GM18873 (cell line): ENCODE data around the gene ACKR1.

Experiments
- ATAC-seq: cut with Tn5 transposase; IDR thresholded peaks from one replicate; pipeline ENCODE4 v1.9.1; 2021; ENCODE audit warnings: mild to moderate bottlenecking, moderate library complexity, moderate number of reproducible peaks; ENCODE audit not compliant: unreplicated experiment, low FRiP score

The ACKR1 gene

GRCh38 chr1:159187033-159187432, 17.6 kb upstream of the ACKR1 start:
- no peak for ATAC-seq

GRCh38 chr1:159187647-159188374, 16.9 kb upstream of the ACKR1 start:
- no peak for ATAC-seq

GRCh38 chr1:159188375-159188788, 16.3 kb upstream of the ACKR1 start:
- ATAC-seq: no peak

GRCh38 chr1:159190441-159190840, 14.2 kb upstream of the ACKR1 start:
- ATAC-seq: no peak

- no peak for ATAC-seq
Measured at GRCh38 chr1:159196543-159196942, 8.1 kb upstream of the ACKR1 start.

- no peak for ATAC-seq
Measured at GRCh38 chr1:159197561-159198557, 6.8 kb upstream of the ACKR1 start.

GRCh38 chr1:159199901-159200300, 4.8 kb upstream of the ACKR1 start:
- no peak for ATAC-seq

- ATAC-seq: no peak
Measured at GRCh38 chr1:159200769-159201168, 3.9 kb upstream of the ACKR1 start.

GRCh38 chr1:159201642-159202041, 3.0 kb upstream of the ACKR1 start:
- no peak for ATAC-seq

GRCh38 chr1:159203610-159204009, 1.1 kb upstream of the ACKR1 start:
- no peak for ATAC-seq

- no peak for ATAC-seq
Measured at GRCh38 chr1:159205225-159205624, 550 bp downstream of the ACKR1 start.

GRCh38 chr1:159206110-159206509, 1.4 kb downstream of the ACKR1 start:
- ATAC-seq: no peak

- no peak for ATAC-seq
Measured at GRCh38 chr1:159207080-159207479, 2.4 kb downstream of the ACKR1 start.

GRCh38 chr1:159207774-159208173, 3.1 kb downstream of the ACKR1 start:
- ATAC-seq: no peak

GRCh38 chr1:159208175-159208825, 3.6 kb downstream of the ACKR1 start:
- ATAC-seq: no peak

- ATAC-seq: no peak
Measured at GRCh38 chr1:159209061-159209460, 4.4 kb downstream of the ACKR1 start.

- ATAC-seq: no peak
Measured at GRCh38 chr1:159211331-159212136, 6.9 kb downstream of the ACKR1 start.

GRCh38 chr1:159212596-159212995, 7.9 kb downstream of the ACKR1 start:
- no peak for ATAC-seq

- ATAC-seq: no peak
Measured at GRCh38 chr1:159214149-159214760, 9.6 kb downstream of the ACKR1 start.
